COR-L47 (cell line): Measurements from ENCODE around the gene ZDHHC24.

Experiments
- DNase-seq: peaks from one replicate; lab custom pipeline; 2025; lab: John Stamatoyannopoulos, UW

The ZDHHC24 gene

GRCh38 chr11:66497206-66497605 is 48.6 kb downstream of the ZDHHC24 start:
- no peak for DNase-seq

DNA sequence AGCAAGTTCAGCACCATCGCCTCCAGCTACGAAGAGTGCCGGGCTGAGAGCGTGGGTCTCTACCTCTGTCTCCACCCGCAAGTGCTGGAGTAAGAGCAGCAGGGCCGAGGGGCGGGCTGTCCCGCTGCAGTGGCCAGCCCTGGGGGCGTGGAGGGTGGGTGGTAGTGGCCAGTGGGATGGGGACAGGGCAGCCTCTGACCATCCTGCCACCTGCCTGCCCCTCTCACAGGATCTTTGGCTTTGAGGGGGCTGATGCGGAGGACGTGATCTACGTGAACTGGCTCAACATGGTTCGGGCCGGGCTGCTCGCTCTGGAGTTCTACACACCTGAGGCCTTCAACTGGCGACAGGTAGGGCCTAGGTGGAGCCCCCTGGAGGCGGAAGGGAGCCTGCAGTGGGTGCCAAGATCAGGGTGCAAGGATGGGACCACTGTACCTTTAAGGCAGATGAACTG is 50.4 kb downstream of the ZDHHC24 start:
- no peak for DNase-seq

DNA sequence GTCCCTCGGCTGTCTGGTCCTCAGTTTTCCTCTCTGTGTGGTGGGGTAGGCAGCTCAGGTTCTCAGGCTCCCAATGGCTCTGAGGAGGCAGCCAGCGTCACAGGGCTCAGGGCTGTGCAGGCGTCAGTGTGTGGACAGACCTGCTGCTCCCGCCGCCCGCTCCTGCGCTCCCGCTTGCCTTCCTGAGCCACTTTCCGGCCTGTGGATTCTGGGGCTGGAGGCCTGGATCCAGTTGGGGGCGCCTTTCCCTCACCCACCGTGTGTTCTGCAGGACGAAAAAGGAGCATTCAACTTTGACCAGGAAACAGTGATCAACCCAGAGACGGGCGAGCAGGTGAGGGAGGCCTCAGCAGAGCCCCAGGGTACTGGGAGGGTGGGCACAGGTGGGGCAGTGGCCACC is 50.9 kb downstream of the ZDHHC24 start:
- DNase-seq: no peak

DNA sequence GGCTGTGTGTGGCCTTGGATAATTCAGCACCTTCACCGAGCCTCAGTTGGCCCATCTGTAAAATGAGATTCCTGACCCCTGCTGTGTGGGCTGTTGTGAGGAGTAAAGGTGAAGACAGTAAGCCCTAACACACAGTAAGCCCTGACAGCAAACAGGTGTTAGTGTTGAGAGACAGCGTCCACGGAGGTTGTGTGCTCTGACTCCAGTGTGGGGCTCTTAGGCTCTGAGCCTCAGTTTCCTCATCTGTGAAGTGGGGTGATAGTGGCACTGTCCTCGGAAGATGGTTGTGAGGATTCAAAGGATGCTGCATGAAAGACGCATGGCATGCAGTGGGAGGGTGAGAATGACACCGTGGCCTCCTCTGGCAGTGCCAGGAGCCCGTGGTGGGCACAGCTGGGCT is 51.4 kb downstream of the ZDHHC24 start:
- DNase-seq: no peak

DNA sequence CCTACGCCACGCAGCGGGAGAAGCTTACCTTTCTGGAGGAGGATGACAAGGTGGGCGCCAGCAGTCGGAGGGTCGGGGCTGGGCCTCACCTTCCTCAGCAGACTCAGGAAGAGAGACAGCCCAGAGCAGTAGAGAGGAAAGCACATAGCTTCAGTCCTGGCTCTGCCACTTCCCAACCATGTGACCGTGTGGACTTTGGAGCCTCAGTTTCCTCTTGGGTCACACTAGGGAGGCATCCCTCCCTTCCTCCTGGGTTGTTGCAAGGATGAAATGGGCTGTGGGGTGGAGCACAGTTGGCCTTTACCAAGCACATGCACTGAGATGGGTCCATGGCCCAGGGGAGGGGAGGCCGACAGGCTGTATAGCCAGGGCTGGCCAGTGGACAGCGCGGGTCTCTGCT is 52.7 kb downstream of the ZDHHC24 start:
- DNase-seq: no peak

- no peak for DNase-seq
These were observed 53.5 kb downstream of the ZDHHC24 start for GRCh38 chr11:66492161-66492865.

DNA sequence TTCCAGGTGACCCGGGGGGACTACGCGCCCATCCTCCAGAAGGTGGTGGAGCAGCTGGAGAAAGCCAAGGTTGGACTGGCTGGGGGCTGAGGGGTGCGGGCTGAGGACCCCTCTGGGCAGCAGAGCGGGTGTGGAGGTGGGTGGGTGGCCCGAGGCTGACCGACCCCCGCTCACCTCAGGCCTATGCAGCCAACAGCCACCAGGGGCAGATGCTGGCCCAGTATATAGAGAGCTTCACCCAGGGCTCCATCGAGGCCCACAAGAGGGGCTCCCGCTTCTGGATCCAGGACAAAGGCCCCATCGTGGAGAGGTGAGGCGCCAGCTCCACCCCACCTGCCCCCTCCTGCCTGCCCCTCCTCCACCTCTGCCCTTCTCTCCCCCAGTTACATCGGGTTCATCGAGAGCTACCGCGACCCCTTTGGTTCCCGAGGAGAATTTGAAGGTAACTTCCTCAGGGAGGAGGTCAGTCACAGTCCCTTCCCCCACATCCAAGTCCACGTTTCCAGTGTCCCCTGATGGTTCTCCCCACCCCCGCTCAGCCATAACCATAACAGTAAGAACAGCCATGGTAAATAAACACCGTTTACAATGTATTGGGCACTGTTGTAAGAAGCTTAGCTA is 54.4 kb downstream of the ZDHHC24 start:
- DNase-seq: no peak

DNA sequence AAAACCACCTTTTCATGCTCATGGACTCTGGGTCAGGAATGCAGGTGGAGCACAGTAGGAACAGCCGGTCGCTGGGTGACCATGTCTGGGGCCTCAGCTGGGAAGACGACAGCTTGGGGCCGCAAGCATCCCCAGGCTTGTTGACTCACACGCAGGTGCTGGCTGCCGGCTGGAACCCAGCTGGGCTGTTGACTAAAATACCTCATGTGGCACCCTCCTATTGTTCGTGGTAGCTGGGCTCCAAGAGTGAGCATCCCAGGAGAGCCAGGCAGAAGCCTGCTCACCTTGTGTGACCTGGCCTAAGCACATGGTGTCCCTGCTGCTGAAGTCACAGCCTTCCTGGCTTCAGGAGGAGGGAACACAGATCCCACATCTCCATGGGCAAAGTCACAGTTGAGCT is 56.2 kb downstream of the ZDHHC24 start:
- DNase-seq: peak; percentile 94

GRCh38 chr11:66488957-66489356 is 56.9 kb downstream of the ZDHHC24 start:
- no peak for DNase-seq

DNA sequence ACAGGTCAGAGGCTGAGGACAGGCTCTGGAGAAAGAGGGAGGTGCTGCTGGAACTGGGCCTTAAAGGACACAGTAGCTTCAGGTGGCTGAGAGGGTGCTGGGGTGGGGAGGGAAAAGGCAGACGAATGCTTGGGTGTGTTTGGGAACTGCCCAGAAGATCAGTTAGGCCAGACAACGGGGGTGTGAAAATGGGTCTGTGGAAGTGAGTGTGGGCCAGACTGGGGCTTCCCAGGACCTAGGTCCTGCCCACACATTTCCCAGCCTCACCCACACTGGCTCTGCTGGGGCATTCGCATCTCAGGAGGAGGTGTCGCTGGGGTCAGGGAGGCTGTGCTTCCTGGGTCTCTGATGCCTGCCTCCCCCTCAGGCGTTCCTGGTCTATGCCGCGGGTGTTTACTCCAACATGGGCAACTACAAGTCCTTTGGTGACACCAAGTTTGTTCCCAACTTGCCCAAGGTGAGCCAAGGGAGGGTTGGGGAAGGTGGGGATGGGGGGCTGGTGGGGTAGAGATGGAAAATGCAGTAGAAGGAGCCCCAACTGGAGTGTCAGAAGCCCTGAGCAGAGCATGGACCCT is 61.0 kb downstream of the ZDHHC24 start:
- DNase-seq: no peak

DNA sequence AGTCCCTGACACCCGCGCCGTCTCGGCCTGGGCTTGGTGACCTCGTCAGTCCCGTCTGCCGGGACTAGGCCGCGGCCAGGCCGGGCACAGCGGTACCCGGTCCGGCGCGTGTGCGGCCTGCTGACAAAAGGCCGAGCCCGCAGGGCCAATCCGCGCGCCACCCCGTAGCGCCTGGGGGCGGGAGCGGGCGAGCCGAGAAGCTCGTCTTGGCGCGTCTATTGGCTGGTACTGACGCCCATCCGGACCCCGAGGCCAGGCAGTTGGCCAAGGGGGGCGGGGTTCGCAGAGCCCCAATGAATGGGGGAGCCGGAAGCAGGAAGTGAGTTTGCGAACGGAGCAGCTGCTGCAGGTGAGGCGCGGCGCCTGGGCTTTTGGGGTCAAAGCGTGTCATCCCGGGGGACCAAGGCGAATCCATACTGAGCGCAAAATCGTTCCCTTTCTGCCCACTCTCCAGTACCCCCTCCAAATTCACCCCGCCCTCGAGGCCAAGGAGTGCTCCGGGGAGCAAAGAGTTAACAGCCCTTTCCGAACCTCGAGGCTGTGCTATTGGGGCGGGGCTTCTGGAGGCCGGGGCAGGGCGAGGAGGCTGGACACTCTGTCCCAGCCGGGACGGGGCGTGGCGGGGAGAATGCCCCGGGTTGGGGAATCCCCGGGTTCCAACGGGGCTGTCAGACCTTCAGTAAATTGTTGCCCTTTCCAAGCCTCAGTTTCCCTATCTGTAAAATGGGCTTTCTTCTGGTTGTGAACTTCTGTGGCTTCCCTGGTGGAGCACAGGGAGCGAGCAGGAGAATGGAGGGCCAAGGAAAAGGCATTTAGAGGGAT is 65.5 kb downstream of the ZDHHC24 start, which contains the start of gene DPP3:
TSS of gene DPP3 (plus strand) at position 318 of the 822 bp plus-strand sequence. CDS start 1,767 bp downstream, outside the sequence.
- peak; percentile 97 for DNase-seq

GRCh38 chr11:66479394-66480116 is 66.3 kb downstream of the ZDHHC24 start:
- DNase-seq: peak; percentile 75

GRCh38 chr11:66478729-66479393 is 67.0 kb downstream of the ZDHHC24 start:
- DNase-seq: no peak

GRCh38 chr11:66477263-66478201 is 68.3 kb downstream of the ZDHHC24 start:
- DNase-seq: no peak

DNA sequence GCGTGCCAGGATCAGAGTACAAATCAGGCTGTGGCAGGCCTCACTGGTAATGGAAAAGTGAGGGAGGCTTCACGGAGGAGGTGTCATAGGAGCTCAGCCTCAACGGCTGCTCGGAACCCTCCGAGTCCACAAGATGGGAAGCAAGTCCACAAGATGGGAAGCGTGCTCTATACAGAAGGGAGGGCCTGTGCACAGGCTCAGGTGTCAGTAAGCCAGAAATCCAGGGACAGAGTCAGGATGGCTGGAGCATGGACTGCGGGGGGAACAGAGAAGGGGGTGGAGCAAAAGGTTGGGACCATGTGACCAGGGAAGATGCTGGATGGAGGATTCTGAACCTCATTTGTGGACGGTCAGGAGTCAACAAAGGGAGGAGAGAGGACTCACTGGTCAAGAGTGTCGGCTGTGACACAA is 69.0 kb downstream of the ZDHHC24 start:
- DNase-seq: no peak

- no peak for DNase-seq
These were observed 69.5 kb downstream of the ZDHHC24 start for GRCh38 chr11:66476173-66476840.

GRCh38 chr11:66475349-66476172 is 70.3 kb downstream of the ZDHHC24 start:
- no peak for DNase-seq
